HepG2 (cell line): Measurements from ENCODE around the gene GFER. TPM values are rescaled to one million over a fixed set of nuclear protein-coding genes. Genes with fewer than 3 reads are reported as not detected.

Experiments
- HDAC1 ChIP-seq: sonication (generic); formaldehyde crosslinking; IDR thresholded peaks from 2 replicates; pipeline ENCODE4 v1.5.1; 2020; ENCODE audit warnings: mild to moderate bottlenecking, missing genetic modification reagents
- HOXA3 ChIP-seq: sonication (generic); formaldehyde crosslinking; IDR thresholded peaks from 2 replicates; pipeline ENCODE4 v1.5.0; 2020; ENCODE audit warnings: missing genetic modification reagents
- POLR2AphosphoS5 ChIP-seq: IDR thresholded peaks from 2 replicates; pipeline ENCODE4 v1.6.1; 2012; ENCODE audit warnings: low read depth, low read length
- TFAP4 ChIP-seq: sonication (generic); IDR thresholded peaks from 2 replicates; pipeline ENCODE4 v1.6.1; 2016; ENCODE audit warnings: low read depth, borderline replicate concordance
- YEATS2 ChIP-seq: sonication (generic); formaldehyde crosslinking; IDR thresholded peaks from 2 replicates; pipeline ENCODE4 v1.4.0; 2020; ENCODE audit warnings: missing genetic modification reagents, borderline replicate concordance
- ZBTB33 ChIP-seq: sonication (generic); formaldehyde crosslinking; IDR thresholded peaks from 2 replicates; pipeline ENCODE4 v1.4.0; 2020; ENCODE audit warnings: missing genetic modification reagents
- ZBTB39 ChIP-seq: sonication (generic); formaldehyde crosslinking; IDR thresholded peaks from 2 replicates; pipeline ENCODE4 v1.5.0; 2020; ENCODE audit warnings: missing genetic modification reagents
- ZHX2 ChIP-seq, 2 experiments: sonication (generic) in 1 of 2; formaldehyde crosslinking in 1 of 2; IDR thresholded peaks; 2 replicates each; pipeline versions ENCODE4 v1.6.1 to v1.9.0; 2014 to 2022; ENCODE audit warnings: antibody characterized with exemption in 1 of 2, borderline replicate concordance in 1 of 2, inconsistent platforms in 1 of 2, low read depth in 1 of 2, missing genetic modification reagents in 1 of 2
- ZNF205 ChIP-seq: IDR thresholded peaks from 2 replicates; pipeline ENCODE4 v1.6.1; 2018; ENCODE audit warnings: missing biosample characterization, missing genetic modification reagents
- ZNF276 ChIP-seq: sonication (generic); formaldehyde crosslinking; IDR thresholded peaks from 2 replicates; pipeline ENCODE4 v1.4.0; 2020; ENCODE audit warnings: mild to moderate bottlenecking, low read depth, missing genetic modification reagents
- ZNF691 ChIP-seq: sonication (generic); formaldehyde crosslinking; IDR thresholded peaks from 2 replicates; pipeline ENCODE4 v1.4.0; 2020; ENCODE audit warnings: missing genetic modification reagents, low read depth, mild to moderate bottlenecking, borderline replicate concordance
- ZNF747 ChIP-seq: sonication (generic); formaldehyde crosslinking; IDR thresholded peaks from 2 replicates; pipeline ENCODE4 v1.8.1; 2023; ENCODE audit warnings: missing genetic modification reagents, mild to moderate bottlenecking, borderline replicate concordance
- polyA plus RNA-seq, 8 experiments: library from polyadenylated mRNA; depleted of rRNA in 3 of 8; stranded (reverse) in 7 of 8; unstranded in 1 of 8; fragments of >200 nt; fragmentation: Illumina TruSeq in 4 of 8; extraction: Trizol in 4 of 8; gene quantifications; 2 replicates each; pipeline versions ENCODE4 v1.2.1 to v1.2.3, GENCODE V29; 2011 to 2016; ENCODE audit warnings: low read depth in 4 of 8, missing spikeins in 1 of 8, mixed read lengths in 1 of 8; ENCODE audit not compliant: insufficient read depth in 1 of 8
- total RNA-seq, 5 experiments: library from RNA; depleted of rRNA; stranded (reverse); fragments of >200 nt; fragmentation: Illumina TruSeq; extraction: Trizol; gene quantifications; 2 replicates each; pipeline ENCODE4 v1.2.3, GENCODE V29; 2016; ENCODE audit warnings: low read depth in 1 of 5

GFER gene
- total and polyA plus RNA-seq, 2 of the 13 experiments (the other 11 are each of a cell fraction or from before 2014, with no cell fraction given) = 28.6 to 71.7 TPM

GRCh38 chr16:1959269-1960039 lies 24.5 kb upstream of the GFER start, which contains the start of gene NDUFB10 (continued):
- TF ChIP-seq ZHX2 (IDR thresholded peaks at IDR 0.05; ENCODE audit: low read depth) (no peak), ZHX2 (CRISPR knock-in tag; IDR thresholded peaks at IDR 0.05; ENCODE audit: borderline replicate concordance) (0 out of 2 replicates have a peak, but pooled peaks have one; percentile 33), ZBTB33 (peak; percentile 32; the same call in 1 of the 2 replicates), ZNF747 (CRISPR knock-in tag) (peak; percentile 85; the same call in 1 of the 2 replicates), ZBTB39 (0 out of 2 replicates have a peak, but pooled peaks have one; percentile 58), POLR2AphosphoS5 (peak; percentile 86), YEATS2 (CRISPR knock-in tag) (peak; percentile 71), ZNF205 (CRISPR knock-in tag) (0 out of 2 replicates have a peak, but pooled peaks have one; percentile 64), ZNF691 (peak; percentile 61; the same call in 1 of the 2 replicates), ZNF276 (CRISPR knock-in tag) (no peak), TFAP4 (peak; percentile 74; the same call in 1 of the 2 replicates), HOXA3 (CRISPR knock-in tag) (peak; percentile 94), HDAC1 (CRISPR knock-in tag) (peak; percentile 83)
